ENCODE measurements around the gene AS3MT. TPM values are rescaled to one million over a fixed set of nuclear protein-coding genes. Genes with fewer than 3 reads are reported as not detected.

The AS3MT gene
- total RNA-seq, 5 donors from 2014 or later (not counting 1 experiment from before 2014, with no cell fraction given) = 0.26 to 1.3 (median 0.50) TPM

DNA sequence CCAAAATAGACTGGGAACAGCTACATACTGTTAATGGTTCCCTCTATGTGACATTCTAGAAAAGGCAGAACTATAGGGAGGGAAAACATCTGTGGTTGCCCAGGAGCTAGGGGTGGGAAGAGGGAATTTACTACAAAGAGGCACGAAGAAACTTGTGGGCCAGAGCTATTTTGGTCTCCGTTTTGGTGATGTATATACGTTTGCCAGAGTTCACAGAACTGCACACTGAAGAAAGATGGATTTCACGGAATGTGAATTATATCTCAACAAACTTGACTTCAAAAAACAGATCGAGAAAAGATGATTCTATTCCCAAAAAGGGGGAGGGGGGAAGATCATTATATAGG, 386 bp upstream of the AS3MT start:
- H3K4me3 Mint-ChIP-seq = peak overlapping the region in 2 of 3 donors; percentile 22 to 60
- ChIA-PET POLR2A (no interaction called here), CTCF (interaction anchor here in 1 of 2 donors (0.6 kb wide), 1 partner anchor 111 kb away, joined by 5 read pairs; no protein-coding TSS in a partner anchor)
- DNase-seq (no peak), ATAC-seq (replicated peaks in 1 of 4) (no peak)
- Histone ChIP-seq H3K4me3 (ENCODE audit: control insufficient read depth in 1 of 2, extremely low read depth in 1 of 2, low read length in 1 of 2) (no peak overlapping the region), H3K4me1 (ENCODE audit: control insufficient read depth in 1 of 2, extremely low read depth in 1 of 2, insufficient read depth in 2 of 2, low read length in 2 of 2) (peaks cover 0 to 10% of the 10 kb centered on the region in 2 experiments), H3K27ac (ENCODE audit: low read length) (no peak overlapping the region), H3K9me3 (no peaks in the 10 kb centered on the region), H3K27me3 (replicated peaks in 1 of 2; ENCODE audit: control insufficient read depth in 2 of 2, extremely low read depth in 1 of 2, insufficient read depth in 2 of 2, low read length in 1 of 2) (peaks cover 4 to 14% of the 10 kb centered on the region in 2 experiments), H3K36me3 (ENCODE audit: control insufficient read depth in 2 of 2, extremely low read depth in 1 of 2, insufficient read depth in 1 of 2, low read length in 1 of 2) (no peaks in the 10 kb centered on the region)
- peaks cover 25 to 30% of the 10 kb centered on the region in 2 donors for H3K27me3 Mint-ChIP-seq
- no peaks in the 10 kb centered on the region for H3K9me3 Mint-ChIP-seq
- H3K27ac Mint-ChIP-seq = no peak overlapping the region
- peaks cover 18% of the 10 kb centered on the region for H3K36me3 Mint-ChIP-seq
- H3K4me1 Mint-ChIP-seq = peaks cover 11 to 14% (median 13%) of the 10 kb centered on the region in 3 donors
- no CpG with 5 or more reads among the region's 5 CpGs for WGBS (ENCODE audit: insufficient coverage)

- H3K36me3 ChIP-seq (ENCODE audit: control insufficient read depth in 2 of 2, extremely low read depth in 1 of 2, insufficient read depth in 1 of 2, low read length in 1 of 2) = peaks cover 0 to 2% of the 10 kb centered on the region in 2 donors
- H3K9me3 ChIP-seq = no peaks in the 10 kb centered on the region
- POLR2A ChIA-PET = no interaction called here
- Mint-ChIP-seq H3K9me3 (no peaks in the 10 kb centered on the region), H3K27ac (no peak overlapping the region), H3K36me3 (peaks cover 20% of the 10 kb centered on the region), H3K4me1 (peaks cover 11 to 14% (median 13%) of the 10 kb centered on the region in 3 donors), H3K27me3 (peaks cover 27 to 34% of the 10 kb centered on the region in 2 donors), H3K4me3 (peak overlapping the region in 1 of 3 donors; percentile 60)
- peaks cover 4 to 14% of the 10 kb centered on the region in 2 experiments for H3K27me3 ChIP-seq (replicated peaks in 1 of 2; ENCODE audit: control insufficient read depth in 2 of 2, extremely low read depth in 1 of 2, insufficient read depth in 2 of 2, low read length in 1 of 2)
- DNase-seq (no peak), ATAC-seq (replicated peaks in 1 of 4) (no peak)
- CTCF ChIA-PET = no interaction called here
- H3K4me1 ChIP-seq (ENCODE audit: control insufficient read depth in 1 of 2, extremely low read depth in 1 of 2, insufficient read depth in 2 of 2, low read length in 2 of 2) = peaks cover 0 to 10% of the 10 kb centered on the region in 2 experiments
- WGBS (ENCODE audit: insufficient coverage) = over 99% methylated on average over 10 of the region's 10 CpGs
- no peak overlapping the region for H3K27ac ChIP-seq (ENCODE audit: low read length)
- H3K4me3 ChIP-seq (ENCODE audit: control insufficient read depth in 1 of 2, extremely low read depth in 1 of 2, low read length in 1 of 2) = peak overlapping the region in 1 of 2 donors; percentile 59
These were observed 951 bp downstream of the AS3MT start for GRCh38 chr10:102870221-102870620.

- H3K27ac Mint-ChIP-seq = no peak overlapping the region
- peaks cover 13% of the 10 kb centered on the region for H3K36me3 Mint-ChIP-seq
- ATAC-seq (replicated peaks in 1 of 4) = no peak
- ChIA-PET CTCF (no interaction called here), POLR2A (interaction anchor here in 1 of 2 donors (0.7 kb wide), 1 partner anchor 509 kb away, joined by 3 read pairs; no protein-coding TSS in a partner anchor)
- H3K9me3 Mint-ChIP-seq = no peaks in the 10 kb centered on the region
- Histone ChIP-seq H3K4me1 (ENCODE audit: control insufficient read depth in 1 of 2, extremely low read depth in 1 of 2, insufficient read depth in 2 of 2, low read length in 2 of 2) (peaks cover 0 to 10% of the 10 kb centered on the region in 2 experiments), H3K4me3 (ENCODE audit: control insufficient read depth in 1 of 2, extremely low read depth in 1 of 2, low read length in 1 of 2) (no peak overlapping the region), H3K36me3 (ENCODE audit: control insufficient read depth in 2 of 2, extremely low read depth in 1 of 2, insufficient read depth in 1 of 2, low read length in 1 of 2) (peaks cover 0 to 2% of the 10 kb centered on the region in 2 donors), H3K27ac (ENCODE audit: low read length) (no peak overlapping the region), H3K27me3 (replicated peaks in 1 of 2; ENCODE audit: control insufficient read depth in 2 of 2, extremely low read depth in 1 of 2, insufficient read depth in 2 of 2, low read length in 1 of 2) (peaks cover 4 to 14% of the 10 kb centered on the region in 2 experiments), H3K9me3 (no peaks in the 10 kb centered on the region)
- H3K4me1 Mint-ChIP-seq = peaks cover 11 to 14% (median 13%) of the 10 kb centered on the region in 3 donors
- peaks cover 27 to 34% of the 10 kb centered on the region in 2 donors for H3K27me3 Mint-ChIP-seq
- no peak for DNase-seq
- 73% methylated on average over 1 of the region's 4 CpGs for WGBS (ENCODE audit: insufficient coverage)
- H3K4me3 Mint-ChIP-seq = no peak overlapping the region
These were observed 2.9 kb downstream of the AS3MT start for GRCh38 chr10:102872163-102872562.

GRCh38 chr10:102876747-102877153, 7.5 kb downstream of the AS3MT start:
- Histone ChIP-seq H3K4me1 (ENCODE audit: control insufficient read depth in 1 of 2, extremely low read depth in 1 of 2, insufficient read depth in 2 of 2, low read length in 2 of 2) (no peaks in the 10 kb centered on the region), H3K9me3 (no peaks in the 10 kb centered on the region), H3K27me3 (replicated peaks in 1 of 2; ENCODE audit: control insufficient read depth in 2 of 2, extremely low read depth in 1 of 2, insufficient read depth in 2 of 2, low read length in 1 of 2) (no peaks in the 10 kb centered on the region), H3K4me3 (ENCODE audit: control insufficient read depth in 1 of 2, extremely low read depth in 1 of 2, low read length in 1 of 2) (no peak overlapping the region), H3K27ac (ENCODE audit: low read length) (no peak overlapping the region), H3K36me3 (ENCODE audit: control insufficient read depth in 2 of 2, extremely low read depth in 1 of 2, insufficient read depth in 1 of 2, low read length in 1 of 2) (peaks cover 0 to 2% of the 10 kb centered on the region in 2 donors)
- POLR2A ChIA-PET = no interaction called here
- no peak for ATAC-seq (replicated peaks in 1 of 4)
- 58% methylated on average over 2 of the region's 2 CpGs for WGBS (ENCODE audit: insufficient coverage)
- H3K4me1 Mint-ChIP-seq = no peaks in the 10 kb centered on the region
- peaks cover 4 to 16% of the 10 kb centered on the region in 2 donors for H3K27me3 Mint-ChIP-seq
- H3K27ac Mint-ChIP-seq = no peak overlapping the region
- H3K9me3 Mint-ChIP-seq = no peaks in the 10 kb centered on the region
- no peak overlapping the region for H3K4me3 Mint-ChIP-seq
- DNase-seq = no peak
- CTCF ChIA-PET = no interaction called here
- H3K36me3 Mint-ChIP-seq = peaks cover 10% of the 10 kb centered on the region

- H3K36me3 Mint-ChIP-seq = peaks cover 10% of the 10 kb centered on the region
- ChIA-PET CTCF (no interaction called here), POLR2A (interaction anchor here in 1 of 2 donors (0.6 kb wide), 1 partner anchor 13 kb away, joined by 4 read pairs; no protein-coding TSS in a partner anchor)
- H3K36me3 ChIP-seq (ENCODE audit: control insufficient read depth in 2 of 2, extremely low read depth in 1 of 2, insufficient read depth in 1 of 2, low read length in 1 of 2) = peaks cover 0 to 2% of the 10 kb centered on the region in 2 donors
- H3K27me3 Mint-ChIP-seq = peaks cover 2 to 5% of the 10 kb centered on the region in 2 donors
- H3K9me3 ChIP-seq = no peaks in the 10 kb centered on the region
- no peaks in the 10 kb centered on the region for H3K27me3 ChIP-seq (replicated peaks in 1 of 2; ENCODE audit: control insufficient read depth in 2 of 2, extremely low read depth in 1 of 2, insufficient read depth in 2 of 2, low read length in 1 of 2)
- H3K4me1 Mint-ChIP-seq = no peaks in the 10 kb centered on the region
- 83% methylated on average over 2 of the region's 4 CpGs for WGBS (ENCODE audit: insufficient coverage)
- no peak for DNase-seq
- no peak overlapping the region for H3K27ac Mint-ChIP-seq
- H3K4me1 ChIP-seq (ENCODE audit: control insufficient read depth in 1 of 2, extremely low read depth in 1 of 2, insufficient read depth in 2 of 2, low read length in 2 of 2) = no peaks in the 10 kb centered on the region
- no peak for ATAC-seq (replicated peaks in 1 of 4)
- no peak overlapping the region for H3K4me3 Mint-ChIP-seq
- no peak overlapping the region for H3K27ac ChIP-seq (ENCODE audit: low read length)
- no peak overlapping the region for H3K4me3 ChIP-seq (ENCODE audit: control insufficient read depth in 1 of 2, extremely low read depth in 1 of 2, low read length in 1 of 2)
- H3K9me3 Mint-ChIP-seq = no peaks in the 10 kb centered on the region
These were observed 9.4 kb downstream of the AS3MT start for GRCh38 chr10:102878629-102879028.

DNA sequence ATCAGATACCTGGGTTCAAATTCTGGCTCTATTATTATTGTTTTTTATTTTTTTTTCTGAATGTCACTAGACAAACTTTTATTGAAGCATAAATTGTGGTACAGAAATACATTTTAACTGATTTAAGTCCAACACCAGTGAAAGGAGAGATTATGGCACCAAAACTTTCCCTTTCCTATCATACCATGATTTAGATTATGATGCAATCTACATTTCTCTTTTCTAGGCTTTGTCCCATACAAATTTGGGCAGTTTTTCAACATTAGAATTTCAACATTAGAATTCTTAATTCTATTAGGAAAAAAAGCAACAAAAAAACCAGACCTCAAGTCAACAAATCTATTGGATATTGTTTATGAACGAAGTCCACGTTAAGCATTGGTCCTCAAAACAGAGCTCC, 11.0 kb downstream of the AS3MT start:
- no peaks in the 10 kb centered on the region for H3K36me3 ChIP-seq (ENCODE audit: control insufficient read depth in 2 of 2, extremely low read depth in 1 of 2, insufficient read depth in 1 of 2, low read length in 1 of 2)
- no peaks in the 10 kb centered on the region for H3K4me1 ChIP-seq (ENCODE audit: control insufficient read depth in 1 of 2, extremely low read depth in 1 of 2, insufficient read depth in 2 of 2, low read length in 2 of 2)
- ATAC-seq (replicated peaks in 1 of 4) (no peak), DNase-seq (no peak)
- no peak overlapping the region for H3K4me3 ChIP-seq (ENCODE audit: control insufficient read depth in 1 of 2, extremely low read depth in 1 of 2, low read length in 1 of 2)
- POLR2A ChIA-PET = no interaction called here
- no peaks in the 10 kb centered on the region for H3K9me3 ChIP-seq
- Mint-ChIP-seq H3K36me3 (peaks cover 6% of the 10 kb centered on the region), H3K4me3 (no peak overlapping the region), H3K4me1 (no peaks in the 10 kb centered on the region), H3K27ac (no peak overlapping the region), H3K27me3 (no peaks in the 10 kb centered on the region), H3K9me3 (no peaks in the 10 kb centered on the region)
- no peak overlapping the region for H3K27ac ChIP-seq (ENCODE audit: low read length)
- CTCF ChIA-PET = no interaction called here
- H3K27me3 ChIP-seq (replicated peaks in 1 of 2; ENCODE audit: control insufficient read depth in 2 of 2, extremely low read depth in 1 of 2, insufficient read depth in 2 of 2, low read length in 1 of 2) = no peaks in the 10 kb centered on the region
- WGBS (ENCODE audit: insufficient coverage) = no CpG with 5 or more reads among the region's 2 CpGs

- no peaks in the 10 kb centered on the region for H3K27me3 Mint-ChIP-seq
These were observed 18.8 kb downstream of the AS3MT start for GRCh38 chr10:102888048-102888447.

More at GRCh38 chr10:102888048-102888447, 18.8 kb downstream of the AS3MT start:
- Histone ChIP-seq H3K27ac (ENCODE audit: low read length) (no peak overlapping the region), H3K36me3 (ENCODE audit: control insufficient read depth in 2 of 2, extremely low read depth in 1 of 2, insufficient read depth in 1 of 2, low read length in 1 of 2) (no peaks in the 10 kb centered on the region), H3K4me1 (ENCODE audit: control insufficient read depth in 1 of 2, extremely low read depth in 1 of 2, insufficient read depth in 2 of 2, low read length in 2 of 2) (no peaks in the 10 kb centered on the region), H3K4me3 (ENCODE audit: control insufficient read depth in 1 of 2, extremely low read depth in 1 of 2, low read length in 1 of 2) (no peak overlapping the region), H3K27me3 (replicated peaks in 1 of 2; ENCODE audit: control insufficient read depth in 2 of 2, extremely low read depth in 1 of 2, insufficient read depth in 2 of 2, low read length in 1 of 2) (no peaks in the 10 kb centered on the region), H3K9me3 (no peaks in the 10 kb centered on the region)
- WGBS (ENCODE audit: insufficient coverage) = no CpG with 5 or more reads among the region's 1 CpG
- no peak overlapping the region for H3K4me3 Mint-ChIP-seq
- no peaks in the 10 kb centered on the region for H3K9me3 Mint-ChIP-seq
- peaks cover 12% of the 10 kb centered on the region for H3K36me3 Mint-ChIP-seq
- no peak overlapping the region for H3K27ac Mint-ChIP-seq
- CTCF ChIA-PET = no interaction called here
- no peaks in the 10 kb centered on the region for H3K4me1 Mint-ChIP-seq
- ATAC-seq (replicated peaks in 1 of 4) = no peak
- DNase-seq = no peak
- POLR2A ChIA-PET = no interaction called here

Measured in T-cell (primary cell).